Dedifferentiated amniotic fluid mesenchymal stem cell (primary cell): ENCODE data around the gene HEXIM1.

ENCODE experiments used
- DNase-seq: peaks from one replicate; pipeline ENCODE4 v3.0.0-alpha.2; 2016; ENCODE audit errors: extremely low spot score

The HEXIM1 gene, protein sequence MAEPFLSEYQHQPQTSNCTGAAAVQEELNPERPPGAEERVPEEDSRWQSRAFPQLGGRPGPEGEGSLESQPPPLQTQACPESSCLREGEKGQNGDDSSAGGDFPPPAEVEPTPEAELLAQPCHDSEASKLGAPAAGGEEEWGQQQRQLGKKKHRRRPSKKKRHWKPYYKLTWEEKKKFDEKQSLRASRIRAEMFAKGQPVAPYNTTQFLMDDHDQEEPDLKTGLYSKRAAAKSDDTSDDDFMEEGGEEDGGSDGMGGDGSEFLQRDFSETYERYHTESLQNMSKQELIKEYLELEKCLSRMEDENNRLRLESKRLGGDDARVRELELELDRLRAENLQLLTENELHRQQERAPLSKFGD

DNA sequence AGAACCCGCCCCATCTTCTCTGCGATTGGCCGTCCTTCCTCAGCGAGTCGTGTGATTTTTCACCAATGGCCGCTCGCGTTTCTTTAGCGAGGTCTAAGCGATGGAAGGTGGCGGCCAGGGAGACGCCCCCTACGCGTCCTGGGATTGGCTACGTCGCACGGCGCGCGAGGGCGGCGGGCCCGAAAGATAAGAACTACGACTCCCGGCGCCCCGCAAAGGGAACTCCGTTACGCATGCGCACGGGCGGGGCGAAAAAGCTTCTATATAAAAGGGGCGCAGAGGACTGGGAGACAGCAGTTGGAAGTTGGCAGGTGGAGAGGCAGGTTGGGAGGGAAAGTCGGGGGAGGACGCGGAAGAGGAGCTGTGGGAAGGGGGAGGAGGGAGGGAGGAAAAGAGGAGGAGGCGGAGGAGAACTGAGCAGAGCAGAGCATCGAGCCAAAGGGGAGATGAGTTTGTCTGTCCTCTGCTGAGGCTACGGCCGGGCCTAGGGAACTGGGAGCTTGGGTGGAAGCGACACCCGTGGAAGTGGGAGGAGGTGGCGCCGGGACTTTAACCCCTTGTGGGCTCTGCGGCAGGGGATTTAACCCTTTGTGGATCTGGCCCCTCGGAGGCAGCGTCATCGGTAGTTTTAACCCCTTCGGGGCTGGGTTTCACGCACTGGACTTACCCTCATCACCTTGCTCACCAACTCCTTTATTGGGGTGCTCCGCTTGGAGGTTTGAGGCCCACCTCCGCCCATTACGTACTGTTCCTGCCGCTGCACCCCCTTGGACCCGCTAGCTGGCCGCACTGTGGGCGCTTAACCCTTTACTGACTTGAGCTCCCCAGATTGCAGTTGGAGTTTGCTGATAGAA, at the start of gene HEXIM1:
Gene HEXIM1 (plus strand): TSS at position 293 of the 854 bp plus-strand sequence. CDS start 716 bp downstream, outside the sequence.
- peak; percentile 99 for DNase-seq

DNA sequence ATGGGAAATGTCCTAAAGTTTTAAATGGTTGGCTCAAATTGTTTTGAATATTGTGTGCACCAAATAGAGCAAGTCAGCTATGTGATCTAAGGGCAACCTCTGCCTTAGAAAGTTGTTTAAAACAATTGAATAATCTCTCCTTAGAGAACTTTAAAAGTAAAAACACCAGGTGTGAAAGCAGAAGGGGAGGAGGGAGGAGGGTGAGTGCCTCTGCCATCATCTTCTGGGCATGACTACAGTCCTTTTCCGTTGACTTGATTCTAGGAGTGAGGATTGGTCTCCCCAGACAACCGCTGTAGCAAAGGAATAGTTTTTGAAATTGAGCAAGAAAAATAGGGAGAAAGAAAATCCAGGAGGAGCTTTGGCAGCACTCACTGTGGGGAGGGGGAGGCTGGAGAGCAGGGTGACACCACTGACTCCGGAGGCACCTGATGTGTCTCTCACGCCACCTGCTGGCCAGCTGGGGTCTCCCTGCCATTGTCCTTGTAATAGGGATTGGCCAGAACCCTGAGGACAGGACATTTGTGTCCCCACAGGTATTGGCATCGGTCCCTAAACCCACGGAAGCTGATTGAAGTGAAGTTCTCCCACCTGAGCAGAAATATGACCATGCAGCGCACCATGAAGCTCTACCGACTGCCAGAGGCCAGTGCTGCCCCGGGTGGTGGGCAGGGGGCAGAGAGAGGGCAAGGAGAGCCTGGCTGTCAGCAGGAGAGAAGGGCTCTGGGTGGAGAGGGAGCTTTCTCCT, 49.2 kb upstream of the HEXIM1 start:
- DNase-seq: peak; percentile 78

DNA sequence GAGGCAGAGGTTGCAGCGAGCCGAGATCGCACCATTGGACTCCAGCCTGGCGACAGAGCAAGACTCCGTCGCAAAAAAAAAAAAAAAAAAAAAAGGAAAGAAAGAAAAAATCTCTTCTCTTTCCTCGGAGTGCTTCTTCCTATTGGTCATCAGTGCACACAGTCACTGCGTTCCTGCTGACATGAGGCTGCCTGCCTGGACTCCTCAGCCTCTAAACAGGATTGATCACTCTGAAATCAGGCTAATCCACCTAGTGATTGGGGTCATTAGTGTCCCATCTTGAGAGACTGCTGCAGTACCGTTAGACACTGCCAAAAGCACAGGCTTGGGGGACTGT, 46.8 kb upstream of the HEXIM1 start:
- no peak for DNase-seq

DNA sequence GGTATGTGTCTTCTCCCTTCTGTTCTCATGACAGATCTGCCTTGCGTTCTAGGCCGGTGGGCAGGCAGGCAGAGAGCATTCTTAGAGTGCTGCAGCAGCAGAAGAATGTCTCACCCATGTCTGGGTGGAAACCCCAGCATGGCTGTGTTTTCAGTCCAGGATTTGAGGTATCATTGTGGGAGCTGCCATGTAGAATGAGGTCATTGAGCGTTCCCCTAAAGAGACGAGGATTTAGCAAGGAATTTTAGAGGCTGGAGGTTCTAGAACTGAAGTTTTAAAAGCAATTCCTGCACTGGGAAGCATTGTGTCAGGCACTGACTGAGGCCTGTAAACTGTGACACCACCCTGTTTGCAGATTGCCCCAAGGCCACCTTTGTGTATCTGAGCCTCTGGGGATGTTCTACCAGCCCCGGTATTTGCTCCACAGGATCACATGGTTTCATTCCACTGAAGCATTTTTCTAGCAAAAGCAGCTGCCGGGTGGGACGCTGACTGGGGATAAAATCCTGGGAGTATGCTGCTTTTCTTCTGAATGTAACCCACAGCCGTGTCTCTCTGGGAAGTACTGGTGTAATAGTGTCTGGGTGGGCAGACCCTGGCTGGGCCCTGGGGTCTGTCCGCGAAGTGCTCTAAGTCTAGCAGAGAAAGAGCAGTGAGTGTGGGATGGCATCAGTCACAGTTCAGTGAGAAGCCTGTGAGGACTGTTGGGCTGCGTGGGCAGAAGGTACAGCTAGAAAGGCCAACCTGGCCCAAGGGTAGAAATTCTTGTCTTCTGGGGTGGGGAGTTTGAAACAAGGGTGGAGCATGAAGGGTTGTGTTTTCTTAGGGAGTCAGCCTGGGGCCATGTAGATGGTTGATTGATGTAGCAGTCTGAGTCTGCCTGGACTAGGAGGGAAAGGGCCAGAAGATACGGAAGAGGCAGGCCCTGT, 46.1 kb upstream of the HEXIM1 start:
- peak; percentile 77 for DNase-seq

DNA sequence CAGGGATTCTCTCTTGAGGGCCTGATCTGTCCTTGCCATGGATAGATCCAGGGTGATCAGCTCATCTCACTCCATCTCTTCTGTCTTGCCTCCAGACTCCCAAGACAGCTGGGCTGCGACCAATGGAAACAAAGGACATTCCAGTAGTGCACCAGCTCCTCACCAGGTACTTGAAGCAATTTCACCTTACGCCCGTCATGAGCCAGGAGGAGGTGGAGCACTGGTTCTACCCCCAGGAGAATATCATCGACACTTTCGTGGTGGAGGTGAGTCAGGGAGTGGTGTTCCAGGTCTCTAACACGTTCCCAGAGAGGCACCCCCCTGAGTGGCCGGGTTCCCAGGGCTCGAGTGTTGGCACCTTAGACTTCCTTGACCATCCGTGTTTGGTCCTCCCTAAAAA, 45.4 kb upstream of the HEXIM1 start:
- DNase-seq: no peak

DNA sequence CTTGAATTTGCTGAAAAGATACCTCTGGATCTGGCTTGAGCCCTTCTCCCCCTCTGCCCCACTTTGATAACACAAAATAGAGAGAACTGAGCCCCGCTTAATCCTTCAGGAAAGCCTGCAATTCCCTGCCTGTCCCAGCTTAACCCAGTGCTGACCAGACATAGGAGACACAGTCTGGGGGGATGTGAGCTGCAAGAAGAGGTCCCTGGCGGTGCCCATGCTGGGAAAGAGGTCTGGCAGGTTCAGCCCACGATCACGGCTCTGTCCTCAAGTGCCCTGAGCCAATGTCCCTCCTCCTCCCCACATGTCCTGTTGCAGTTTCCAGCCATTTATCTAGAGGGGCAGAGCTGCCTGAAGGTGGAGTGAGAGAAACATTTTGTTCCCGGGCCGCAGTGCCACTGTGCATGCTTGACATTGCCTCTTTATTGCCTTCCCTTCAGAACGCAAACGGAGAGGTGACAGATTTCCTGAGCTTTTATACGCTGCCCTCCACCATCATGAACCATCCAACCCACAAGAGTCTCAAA, 44.9 kb upstream of the HEXIM1 start:
- no peak for DNase-seq

DNA sequence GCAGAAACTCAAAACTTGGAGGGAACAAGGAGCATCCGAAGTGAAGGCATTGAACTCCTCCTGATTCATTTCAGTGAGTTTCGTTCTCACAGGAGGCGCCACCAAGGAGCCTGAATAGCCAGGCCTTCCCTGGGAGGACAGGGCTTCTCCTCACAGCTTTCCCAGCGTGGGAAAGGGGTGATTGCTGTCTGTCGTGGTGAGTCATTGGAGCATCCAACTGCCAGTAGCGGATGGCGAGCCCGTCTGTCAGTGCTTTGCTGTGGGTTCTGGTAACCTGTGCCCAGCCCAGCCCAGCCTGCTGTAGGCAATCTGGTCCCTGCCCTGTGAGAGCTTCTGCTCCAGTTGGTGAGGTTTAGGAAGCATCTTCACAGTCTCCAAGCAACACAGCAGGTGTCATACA, 44.2 kb upstream of the HEXIM1 start:
- no peak for DNase-seq

DNA sequence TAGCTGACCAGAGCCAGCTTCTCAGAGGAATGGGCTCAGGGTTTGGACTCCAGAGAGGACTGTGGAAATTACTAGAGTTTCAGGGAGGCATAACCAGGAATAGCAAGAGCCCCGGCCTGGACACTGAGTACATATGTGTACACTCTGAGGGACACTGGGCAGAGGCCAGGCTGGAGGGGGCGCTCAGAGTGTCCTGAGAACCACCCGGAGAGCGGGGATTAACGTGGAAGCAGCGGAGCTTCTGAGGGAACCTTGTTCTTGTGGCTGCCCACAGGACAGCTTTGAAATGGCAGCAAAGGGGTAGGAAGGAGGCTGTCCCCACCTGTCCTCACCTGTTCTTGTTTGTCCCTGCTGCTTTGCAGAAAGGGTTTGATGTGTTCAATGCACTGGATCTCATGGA, 43.8 kb upstream of the HEXIM1 start:
- DNase-seq: no peak

DNA sequence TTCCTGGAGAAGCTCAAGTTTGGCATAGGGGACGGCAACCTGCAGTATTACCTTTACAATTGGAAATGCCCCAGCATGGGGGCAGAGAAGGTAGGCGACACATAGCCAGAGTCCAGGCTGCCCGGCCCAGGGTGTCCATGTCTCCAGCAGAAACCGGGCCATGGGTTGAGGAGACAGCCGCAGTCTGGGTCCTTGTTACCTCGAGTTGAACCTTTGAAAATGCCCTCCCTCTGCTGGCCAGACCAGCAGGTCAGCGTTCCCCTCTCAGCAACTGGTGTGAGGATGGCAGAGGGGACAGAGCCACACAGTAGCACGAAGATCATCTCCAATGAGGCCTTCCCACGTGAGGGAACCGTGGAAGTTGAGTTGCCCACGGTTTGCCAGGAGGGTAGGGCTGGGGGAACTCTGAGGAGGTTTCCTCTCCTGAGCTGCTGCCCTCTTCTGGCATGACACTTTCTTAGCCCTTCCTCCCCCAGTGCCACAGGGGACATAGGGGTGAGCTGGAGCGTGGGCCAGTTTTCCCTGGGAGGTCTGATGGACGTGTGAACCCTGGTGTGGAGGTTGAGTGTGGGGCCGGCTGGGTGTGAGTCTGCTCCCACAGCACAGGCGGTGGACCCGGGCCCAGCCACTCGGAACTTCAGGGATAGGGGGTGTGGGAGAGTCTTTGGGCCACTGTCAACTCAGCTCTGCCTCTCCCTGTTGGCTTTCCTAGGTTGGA, 43.2 kb upstream of the HEXIM1 start:
- DNase-seq: no peak

DNA sequence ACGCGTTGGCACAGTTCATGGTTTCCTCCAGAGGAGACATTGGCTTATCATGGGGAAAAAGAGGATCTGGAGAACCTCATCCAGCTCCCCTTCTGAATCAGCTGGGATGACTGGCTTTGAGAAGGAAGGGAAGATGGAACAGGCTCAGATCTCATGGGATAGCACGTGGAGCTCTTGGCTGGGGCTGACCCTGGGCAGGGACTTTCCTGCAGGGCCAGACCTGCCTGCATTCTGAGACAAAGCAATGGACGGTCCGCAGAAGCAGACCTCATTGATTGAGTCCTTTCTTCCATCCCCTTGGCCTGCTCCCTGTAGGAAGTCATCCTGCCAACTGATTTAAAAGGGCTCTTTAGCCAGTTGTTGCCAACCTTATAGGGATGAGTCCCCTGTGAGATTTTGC, 42.2 kb upstream of the HEXIM1 start:
- no peak for DNase-seq

DNA sequence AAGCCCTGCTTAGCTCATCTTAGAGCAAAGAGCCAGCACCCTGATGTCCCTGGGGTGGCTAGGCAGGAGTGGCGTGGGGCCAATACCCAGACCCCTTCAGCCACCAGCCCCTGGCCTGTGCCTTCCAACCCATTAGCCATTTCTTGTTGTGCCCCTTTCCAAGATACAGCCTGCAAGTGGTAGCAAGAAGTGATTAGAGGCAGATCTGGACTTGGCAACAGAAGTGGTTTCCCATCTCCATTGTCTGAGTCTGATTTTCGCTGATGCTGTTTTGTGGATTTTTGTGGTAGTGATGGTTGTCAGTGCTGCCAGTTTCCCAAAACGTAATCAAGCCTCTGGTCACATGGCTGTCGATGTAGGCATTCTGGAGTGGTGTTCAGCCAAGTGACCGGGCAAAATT, 41.7 kb upstream of the HEXIM1 start:
- no peak for DNase-seq

DNA sequence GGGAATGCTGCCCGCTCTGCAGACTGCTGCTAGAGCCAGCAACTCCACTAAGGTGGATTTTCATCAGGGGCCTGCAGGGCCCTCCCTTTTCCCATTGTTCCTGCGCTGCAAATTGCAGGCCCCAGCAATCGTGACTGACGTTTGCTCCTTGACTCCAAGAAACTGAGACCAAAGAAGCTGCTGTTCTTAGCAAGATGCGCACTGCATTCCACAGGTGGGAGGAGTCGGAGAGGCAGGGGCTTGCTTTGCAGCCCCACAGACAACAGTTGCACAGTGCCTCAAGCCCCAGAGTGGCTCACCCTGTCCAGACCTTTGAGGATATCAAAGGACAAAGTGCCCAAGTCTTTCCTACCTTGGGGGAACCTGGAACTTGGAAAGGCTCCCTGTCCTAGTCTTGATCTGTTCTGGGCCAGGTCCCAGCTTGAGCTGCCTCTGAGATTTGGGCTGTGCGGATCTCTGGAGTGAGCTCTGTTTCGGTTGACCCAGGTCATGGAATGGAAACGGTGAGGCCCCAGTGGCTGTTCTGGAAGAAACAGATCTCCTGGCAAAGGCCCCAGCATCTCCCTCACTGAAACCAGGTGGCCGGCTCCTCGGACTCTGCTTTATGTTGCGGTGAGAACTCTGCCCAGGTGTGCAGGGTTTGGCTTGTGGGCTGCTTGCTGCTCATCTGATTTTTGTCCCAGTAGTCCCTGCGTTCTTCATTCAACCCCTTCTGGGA, 40.8 kb upstream of the HEXIM1 start:
- no peak for DNase-seq

DNA sequence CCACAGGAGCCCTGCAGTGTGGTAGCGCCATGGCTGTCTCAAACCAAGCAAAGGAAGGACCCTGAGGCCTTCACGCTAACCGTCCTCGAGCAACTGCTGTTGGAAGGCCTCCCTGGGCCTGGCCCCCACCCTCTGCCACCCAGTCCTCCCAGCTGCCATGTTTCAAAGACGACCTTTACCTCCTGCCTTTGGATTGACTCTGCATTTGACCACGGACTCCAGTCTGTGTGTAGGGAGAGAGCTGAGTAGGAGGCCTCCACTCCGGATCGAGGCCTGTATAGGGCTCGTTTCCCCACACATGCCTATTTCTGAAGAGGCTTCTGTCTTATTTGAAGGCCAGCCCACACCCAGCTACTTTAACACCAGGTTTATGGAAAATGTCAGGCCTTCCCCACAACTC, 40.2 kb upstream of the HEXIM1 start:
- no peak for DNase-seq

DNA sequence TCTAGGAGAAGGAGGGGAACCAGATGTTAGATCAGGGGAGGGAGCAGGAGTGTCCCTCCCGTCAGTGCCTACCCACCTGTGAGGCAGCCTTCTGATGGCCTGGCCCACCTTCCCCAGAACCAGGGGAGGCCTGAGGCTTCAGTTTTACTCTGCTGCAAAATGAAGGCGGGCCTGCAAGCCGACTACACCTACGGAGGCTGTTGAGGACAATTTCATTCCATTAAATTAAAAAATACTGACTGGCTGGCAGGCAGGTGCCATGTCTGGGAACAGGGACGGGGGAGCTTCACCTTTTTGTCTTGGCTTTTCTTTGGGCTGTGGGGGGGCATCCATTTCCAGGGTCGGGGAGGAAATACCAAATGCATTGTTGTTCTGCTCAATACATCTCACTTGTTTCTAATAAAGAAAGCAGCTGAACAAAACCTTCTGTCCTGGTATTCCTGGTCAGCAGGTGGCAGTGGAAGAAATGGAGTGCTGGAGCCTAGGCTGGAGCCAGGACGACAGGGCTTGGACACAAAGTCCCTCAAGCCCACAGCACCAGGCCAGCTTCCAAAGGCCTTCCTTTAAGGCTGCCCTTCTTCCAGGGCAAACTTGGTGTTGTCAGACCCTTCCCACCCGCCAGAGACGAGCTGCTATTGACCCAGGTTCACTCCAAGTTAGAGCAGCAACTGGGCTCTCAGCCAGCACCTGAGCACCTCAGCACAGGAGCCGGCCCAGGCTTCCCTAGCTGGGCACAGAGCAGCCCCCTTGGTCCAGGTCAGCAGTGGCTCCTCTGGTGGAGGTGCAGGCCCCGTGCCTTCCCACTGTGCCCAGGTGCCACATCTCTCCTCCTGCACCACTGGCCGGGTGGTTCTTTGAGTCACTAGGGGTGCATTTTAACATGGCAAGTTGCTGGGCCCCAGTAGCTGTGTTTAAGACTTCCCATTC, 39.4 kb upstream of the HEXIM1 start:
- no peak for DNase-seq

DNA sequence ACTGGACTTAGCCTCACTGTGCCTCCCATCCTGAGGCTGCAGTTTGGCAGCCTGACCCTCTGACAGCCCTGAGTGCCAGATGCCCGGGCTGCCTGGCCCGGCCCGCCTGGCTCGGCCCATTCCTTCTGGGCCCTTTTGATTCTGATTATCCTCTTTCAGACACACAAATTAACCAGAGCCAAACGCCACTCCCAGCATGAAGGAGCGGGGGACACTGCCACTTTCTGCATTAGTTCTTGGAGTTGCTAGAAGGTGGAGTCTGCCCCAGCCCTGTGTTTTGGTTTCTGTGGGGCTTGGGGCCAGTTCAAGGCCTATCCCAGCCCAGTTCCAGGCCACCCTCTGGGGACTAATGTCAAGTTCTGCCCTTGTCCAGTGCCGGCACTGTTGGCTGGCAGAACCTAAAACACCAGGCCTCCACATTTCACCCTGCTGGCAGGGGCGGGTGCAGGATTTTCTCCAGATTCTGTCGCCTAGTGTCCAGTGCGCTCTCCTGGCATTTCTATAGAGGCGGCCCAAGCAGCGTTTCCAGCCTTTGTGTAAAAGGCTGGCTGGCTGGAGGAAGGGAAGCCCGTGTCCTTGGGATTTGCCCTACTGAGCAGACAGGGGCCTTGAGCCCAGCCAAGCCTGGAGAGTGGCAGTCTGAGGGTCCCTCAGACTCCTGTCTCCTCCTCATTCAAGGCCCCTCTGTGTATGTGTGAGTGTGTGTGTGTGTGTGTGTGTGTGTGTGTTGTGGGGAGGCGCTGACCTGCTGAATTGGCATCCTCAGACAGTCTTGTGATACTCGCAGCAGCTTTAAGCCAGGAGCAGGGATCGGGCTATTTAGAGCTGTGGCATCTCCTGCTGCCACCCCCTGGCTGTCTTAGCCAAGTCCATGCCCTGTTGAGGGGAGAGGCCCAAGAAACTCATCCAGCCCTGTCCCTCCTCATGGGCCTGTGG, 37.3 kb upstream of the HEXIM1 start:
- DNase-seq: no peak

DNA sequence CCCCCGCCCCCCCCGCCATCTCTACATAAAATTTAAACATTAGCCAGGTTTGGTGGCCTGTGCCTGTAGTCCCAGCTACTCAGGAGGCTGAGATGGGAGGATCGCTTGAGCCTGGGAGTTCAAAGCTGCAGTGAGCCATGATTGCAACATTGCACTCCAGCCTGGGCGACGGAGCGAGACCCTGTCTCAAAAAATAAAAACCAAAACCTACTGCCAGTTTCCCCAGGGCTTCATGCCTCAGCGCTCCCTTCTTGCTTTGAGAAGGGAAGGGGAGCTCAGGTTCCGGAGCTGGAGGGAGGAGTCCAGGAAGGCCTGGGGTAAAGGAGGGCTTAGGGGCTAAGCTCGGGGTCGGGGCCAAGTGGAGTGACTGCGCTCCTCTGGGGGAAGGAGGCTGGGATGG, 36.4 kb upstream of the HEXIM1 start:
- no peak for DNase-seq

DNA sequence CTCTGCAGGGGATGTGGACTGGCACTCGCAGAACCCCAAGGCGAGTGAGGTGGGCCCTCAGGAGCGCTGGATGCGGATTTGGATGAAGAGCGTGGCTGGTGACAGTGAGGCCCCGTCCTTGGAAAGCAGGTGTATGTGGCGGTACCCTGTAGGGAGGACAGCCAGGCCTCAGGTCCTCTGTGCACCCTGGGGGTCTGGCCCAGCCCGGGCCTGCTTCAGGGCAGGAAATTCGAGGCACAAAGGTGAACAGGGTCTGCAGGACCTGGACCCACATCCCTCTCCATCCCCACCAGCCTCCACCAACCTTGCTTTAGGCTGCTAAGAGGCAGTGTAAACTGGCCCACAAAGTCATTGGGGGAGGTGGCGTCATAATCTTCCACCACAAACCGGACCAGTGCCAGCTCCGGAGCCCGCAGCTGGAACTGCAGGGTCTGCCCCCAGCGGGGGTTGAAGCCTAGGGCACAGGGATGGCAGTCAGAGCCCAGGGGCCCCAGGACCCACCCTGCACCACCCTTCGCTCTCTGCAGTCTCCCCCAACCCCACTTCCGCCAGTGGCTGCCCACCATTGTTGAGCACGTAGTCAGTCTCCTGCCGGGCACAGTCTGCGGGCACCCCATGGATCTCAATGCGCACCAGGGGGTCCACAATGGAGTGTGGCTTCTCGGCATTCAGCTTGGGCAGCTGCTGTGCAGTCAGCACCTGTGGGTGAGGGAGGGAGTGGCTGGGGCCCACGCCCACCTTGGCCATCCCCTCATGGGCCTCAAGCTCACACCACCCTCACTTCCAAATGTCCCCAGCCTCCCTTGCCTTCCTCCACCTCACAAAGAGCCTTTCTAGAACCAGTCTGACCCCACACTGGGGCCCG, 35.5 kb upstream of the HEXIM1 start:
- no peak for DNase-seq
